ENCODE measurements around the gene THSD7B.
"Not testable (repeated sequence)": the region's sequence is repeated elsewhere in the genome, so short reads cannot be mapped to it uniquely, and the experiment has no call there.

The THSD7B gene

DNA sequence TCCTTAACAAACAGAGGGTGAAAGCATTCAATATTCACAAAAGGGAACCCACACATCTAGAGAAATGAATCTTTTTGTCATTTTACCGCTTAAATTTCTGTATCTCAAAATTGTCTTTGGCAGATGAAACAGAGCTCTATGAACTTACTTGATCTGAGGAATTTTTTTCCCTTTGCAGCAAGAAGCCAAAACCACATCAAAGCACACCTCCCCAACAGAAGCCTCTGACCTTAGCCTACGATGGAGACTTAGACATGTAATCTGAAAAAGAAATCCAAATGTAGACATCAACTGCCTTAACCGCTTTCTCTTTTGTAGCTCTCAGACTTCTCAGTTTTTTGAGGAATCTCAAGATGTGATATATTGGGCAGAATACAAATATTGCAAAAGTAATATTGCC lies 911.0 kb downstream of the THSD7B start:
- no peaks in the 10 kb centered on the region for H3K4me1 ChIP-seq
- no peak for TF ChIP-seq CTCF (IDR thresholded peaks at IDR 0.05)
- H3K27ac ChIP-seq: no peak overlapping the region
- H3K4me3 ChIP-seq (ENCODE audit: low read depth, low read length): no peak overlapping the region
- no peak overlapping the region for H2AFZ ChIP-seq
- no peak overlapping the region for H3K4me2 ChIP-seq (ENCODE audit: low read length)
- no peaks in the 10 kb centered on the region for H3K9me3 ChIP-seq (ENCODE audit: control insufficient read depth, low read length)
- H3K9ac ChIP-seq: no peak overlapping the region
- no peaks in the 10 kb centered on the region for H3K27me3 ChIP-seq (ENCODE audit: control insufficient read depth, insufficient read depth, low read length)
- no peaks in the 10 kb centered on the region for H3K36me3 ChIP-seq (ENCODE audit: control insufficient read depth, insufficient read depth, low read length)
- H3K79me2 ChIP-seq: no peaks in the 10 kb centered on the region

DNA sequence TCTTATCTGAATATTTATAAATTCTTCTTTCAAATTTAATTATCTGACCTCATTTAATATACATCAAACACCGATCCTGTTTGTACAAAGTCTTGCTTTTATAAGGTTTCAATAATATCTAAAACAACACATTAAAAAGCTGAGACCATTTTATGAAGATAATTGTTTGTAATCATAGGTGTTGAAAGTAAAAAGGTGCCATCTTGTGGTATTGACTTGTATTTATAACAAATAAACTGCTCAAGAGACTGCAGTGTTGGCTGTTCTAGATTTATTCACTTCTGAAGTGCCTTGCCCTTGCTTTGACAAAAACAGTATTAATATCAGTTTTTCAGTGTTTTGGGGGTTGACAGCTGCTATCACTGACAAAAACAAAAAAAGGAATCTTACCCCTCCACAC lies 912.1 kb downstream of the THSD7B start:
- TF ChIP-seq CTCF (IDR thresholded peaks at IDR 0.05): no peak
- Histone ChIP-seq H3K27ac (no peak overlapping the region), H3K36me3 (ENCODE audit: control insufficient read depth, insufficient read depth, low read length) (no peaks in the 10 kb centered on the region), H2AFZ (no peak overlapping the region), H3K4me1 (no peaks in the 10 kb centered on the region), H3K4me3 (ENCODE audit: low read depth, low read length) (no peak overlapping the region), H3K9ac (no peak overlapping the region), H3K4me2 (ENCODE audit: low read length) (no peak overlapping the region), H3K79me2 (no peaks in the 10 kb centered on the region), H3K9me3 (ENCODE audit: control insufficient read depth, low read length) (no peaks in the 10 kb centered on the region), H3K27me3 (ENCODE audit: control insufficient read depth, insufficient read depth, low read length) (no peaks in the 10 kb centered on the region)

GRCh38 chr2:137689549-137689948 lies 924.2 kb downstream of the THSD7B start:
- no peaks in the 10 kb centered on the region for H3K9me3 ChIP-seq (ENCODE audit: control insufficient read depth, low read length)
- no peaks in the 10 kb centered on the region for H3K79me2 ChIP-seq
- H3K4me1 ChIP-seq: no peaks in the 10 kb centered on the region
- H3K9ac ChIP-seq: no peak overlapping the region
- H2AFZ ChIP-seq: no peak overlapping the region
- H3K27me3 ChIP-seq (ENCODE audit: control insufficient read depth, insufficient read depth, low read length): no peaks in the 10 kb centered on the region
- H3K27ac ChIP-seq: no peak overlapping the region
- H3K4me3 ChIP-seq (ENCODE audit: low read depth, low read length): no peak overlapping the region
- TF ChIP-seq CTCF (IDR thresholded peaks at IDR 0.05): no peak
- no peaks in the 10 kb centered on the region for H3K36me3 ChIP-seq (ENCODE audit: control insufficient read depth, insufficient read depth, low read length)
- H3K4me2 ChIP-seq (ENCODE audit: low read length): no peak overlapping the region

DNA sequence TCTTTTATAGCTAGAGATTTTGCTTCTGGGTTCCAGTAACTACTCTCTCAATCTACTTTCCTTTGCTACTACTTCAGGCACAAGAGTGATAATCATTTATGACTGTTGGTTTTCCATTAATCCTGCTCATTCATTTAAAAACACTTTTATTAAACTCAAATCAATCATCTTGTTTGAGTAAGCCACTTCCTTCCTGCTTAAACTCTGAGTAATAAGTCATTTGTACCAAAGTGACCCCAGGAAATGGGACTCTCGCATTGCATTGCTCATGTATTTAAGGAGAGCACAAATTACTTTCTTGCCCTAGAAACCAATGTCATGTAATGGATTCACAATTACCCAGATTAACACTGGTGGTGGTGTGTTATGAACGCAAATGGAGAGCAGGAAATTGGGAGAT lies 928.2 kb downstream of the THSD7B start:
- Histone ChIP-seq H3K9me3 (ENCODE audit: control insufficient read depth, low read length) (no peaks in the 10 kb centered on the region), H3K27me3 (ENCODE audit: control insufficient read depth, insufficient read depth, low read length) (no peaks in the 10 kb centered on the region), H3K4me2 (ENCODE audit: low read length) (no peak overlapping the region), H3K4me3 (ENCODE audit: low read depth, low read length) (no peak overlapping the region), H3K4me1 (no peaks in the 10 kb centered on the region), H2AFZ (no peak overlapping the region), H3K27ac (no peak overlapping the region), H3K79me2 (no peaks in the 10 kb centered on the region), H3K9ac (no peak overlapping the region), H3K36me3 (ENCODE audit: control insufficient read depth, insufficient read depth, low read length) (no peaks in the 10 kb centered on the region)
- no peak for TF ChIP-seq CTCF (IDR thresholded peaks at IDR 0.05)

GRCh38 chr2:137696916-137697315 lies 931.6 kb downstream of the THSD7B start:
- no peaks in the 10 kb centered on the region for H3K27me3 ChIP-seq (ENCODE audit: control insufficient read depth, insufficient read depth, low read length)
- no peaks in the 10 kb centered on the region for H3K79me2 ChIP-seq
- H3K9me3 ChIP-seq (ENCODE audit: control insufficient read depth, low read length): no peaks in the 10 kb centered on the region
- H3K4me2 ChIP-seq (ENCODE audit: low read length): no peak overlapping the region
- no peak for TF ChIP-seq CTCF (IDR thresholded peaks at IDR 0.05)
- no peaks in the 10 kb centered on the region for H3K36me3 ChIP-seq (ENCODE audit: control insufficient read depth, insufficient read depth, low read length)
- no peak overlapping the region for H3K4me3 ChIP-seq (ENCODE audit: low read depth, low read length)
- no peak overlapping the region for H3K27ac ChIP-seq
- H3K9ac ChIP-seq: no peak overlapping the region
- H2AFZ ChIP-seq: no peak overlapping the region
- H3K4me1 ChIP-seq: no peaks in the 10 kb centered on the region

DNA sequence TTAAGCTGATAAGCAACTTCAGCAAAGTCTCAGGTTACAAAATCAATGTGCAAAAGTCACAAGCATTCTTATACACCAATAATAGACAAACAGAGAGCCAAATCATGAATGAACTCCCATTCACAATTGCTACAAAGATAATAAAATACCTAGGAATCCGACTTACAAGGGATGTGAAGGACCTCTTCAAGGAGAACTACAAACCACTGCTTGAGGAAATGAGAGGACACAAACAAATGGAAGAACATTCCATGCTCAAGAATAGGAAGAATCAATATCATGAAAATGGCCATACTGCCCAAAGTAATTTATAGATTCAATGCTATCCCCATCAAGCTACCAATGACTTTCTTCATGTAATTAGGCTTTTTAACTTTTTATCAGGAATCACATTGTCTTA lies 934.9 kb downstream of the THSD7B start:
- not testable (repeated sequence) for H3K36me3 ChIP-seq (ENCODE audit: control insufficient read depth, insufficient read depth, low read length); H3K27me3 ChIP-seq (ENCODE audit: control insufficient read depth, insufficient read depth, low read length); H3K4me1 ChIP-seq; H3K4me3 ChIP-seq (ENCODE audit: low read depth, low read length); H3K79me2 ChIP-seq; H3K4me2 ChIP-seq (ENCODE audit: low read length); H2AFZ ChIP-seq; H3K9me3 ChIP-seq (ENCODE audit: control insufficient read depth, low read length); H3K9ac ChIP-seq; H3K27ac ChIP-seq
